Activated naive CD4-positive, alpha-beta T cell treated with anti-CD3 and anti-CD28 coated beads, Interleukin-2, amount 50 U/mL, for 72 hours (primary cell): ENCODE measurements around the gene MT1F. TPM values are rescaled to one million over a fixed set of nuclear protein-coding genes. Genes with fewer than 3 reads are reported as not detected.
"Not testable (repeated sequence)": the region's sequence is repeated elsewhere in the genome, so short reads cannot be mapped to it uniquely, and the experiment has no call there.

Experiments used
- ATAC-seq, 2 donors: fragments of 150-1000 bp; cut with Tn5 transposase; 2 replicates each; pipeline ENCODE4 v1.10.0; 2021; ENCODE audit warnings: mild to moderate bottlenecking in 2 of 2, moderate library complexity in 2 of 2
- DNase-seq, 2 donors: peaks; one replicate each; pipeline ENCODE4 v3.0.0; 2021 to 2022; ENCODE audit warnings: low spot score in 2 of 2
- H3K27ac Mint-ChIP-seq, 2 donors: one replicate each; pipeline ENCODE4 v1.8.0; 2022; ENCODE audit warnings: mild to moderate bottlenecking in 2 of 2, mixed read lengths in 2 of 2
- H3K36me3 Mint-ChIP-seq, 2 donors: one replicate each; pipeline ENCODE4 v1.8.0; 2022; ENCODE audit warnings: mixed read lengths in 2 of 2
- H3K9me3 Mint-ChIP-seq, 2 donors: one replicate each; pipeline ENCODE4 v1.8.0; 2022; ENCODE audit warnings: mixed read lengths in 2 of 2
- total RNA-seq, 2 donors: library from RNA; stranded (reverse); gene quantifications; one replicate each; pipeline ENCODE4 v1.2.3, GENCODE V29; 2022

MT1F gene
- total RNA-seq, 2 donors from 2014 or later = 7.5 to 11.5 TPM

- ATAC-seq = no peak
- Mint-ChIP-seq H3K27ac (peak overlapping the region; percentile 30 to 81), H3K9me3 (no peaks in the 10 kb centered on the region), H3K36me3 (no peaks in the 10 kb centered on the region)
- no peak for DNase-seq
Observed at GRCh38 chr16:56658327-56658875, 642 bp downstream of the MT1F start.

- peak; percentile 62 to 63 for ATAC-seq
- H3K36me3 Mint-ChIP-seq = no peaks in the 10 kb centered on the region
- peak in 1 of 2 donors; percentile 49 for DNase-seq
- H3K9me3 Mint-ChIP-seq = no peaks in the 10 kb centered on the region
- peak overlapping the region; percentile 31 to 95 for H3K27ac Mint-ChIP-seq
Observed at GRCh38 chr16:56662357-56663354, 4.9 kb downstream of the MT1F start.

GRCh38 chr16:56664506-56664905 is 6.7 kb downstream of the MT1F start:
- ATAC-seq (no peak), DNase-seq (no peak)
- no peak overlapping the region for H3K27ac Mint-ChIP-seq
- peaks cover 0 to 8% of the 10 kb centered on the region in 2 donors for H3K36me3 Mint-ChIP-seq
- no peaks in the 10 kb centered on the region for H3K9me3 Mint-ChIP-seq

GRCh38 chr16:56665286-56666261 is 7.8 kb downstream of the MT1F start:
- DNase-seq, H3K27ac Mint-ChIP-seq, ATAC-seq, H3K36me3 Mint-ChIP-seq, H3K9me3 Mint-ChIP-seq: not testable (repeated sequence)

- Mint-ChIP-seq H3K9me3 (no peaks in the 10 kb centered on the region), H3K36me3 (peaks cover 0 to 8% of the 10 kb centered on the region in 2 donors), H3K27ac (no peak within 1 kb of the TSS)
- DNase-seq (peak in 1 of 2 donors; percentile 53), ATAC-seq (peak in 1 of 2 donors; percentile 85)
Observed at GRCh38 chr16:56667581-56668571, 10.1 kb downstream of the MT1F start, which contains the start of gene MT1G. TSS of gene MT1G (minus strand) at chr16:56668065. CDS start at chr16:56667993, 72 bp downstream.

GRCh38 chr16:56669005-56669839 is 11.5 kb downstream of the MT1F start, which contains the start of gene MT1H:
TSS of gene MT1H (plus strand) at chr16:56669814. CDS start at chr16:56669885, 71 bp downstream.
- H3K9me3 Mint-ChIP-seq = no peaks in the 10 kb centered on the region
- no peak within 1 kb of the TSS for H3K27ac Mint-ChIP-seq
- peak in 1 of 2 donors; percentile 53 for ATAC-seq

GRCh38 chr16:56669840-56670619 is 12.3 kb downstream of the MT1F start:
- Mint-ChIP-seq H3K9me3 (no peaks in the 10 kb centered on the region), H3K27ac (no peak overlapping the region), H3K36me3 (peaks cover 0 to 8% of the 10 kb centered on the region in 2 donors)
- DNase-seq (no peak), ATAC-seq (no peak)

More at GRCh38 chr16:56669005-56669839, 11.5 kb downstream of the MT1F start, which contains the start of gene MT1H:
- H3K36me3 Mint-ChIP-seq = peaks cover 0 to 8% of the 10 kb centered on the region in 2 donors
- DNase-seq = peak in 1 of 2 donors; percentile 37

GRCh38 chr16:56670620-56670934 is 12.8 kb downstream of the MT1F start:
- ATAC-seq (no peak), DNase-seq (no peak)
- H3K27ac Mint-ChIP-seq = no peak overlapping the region

GRCh38 chr16:56671691-56672090 is 13.9 kb downstream of the MT1F start:
- not testable (repeated sequence) for H3K27ac Mint-ChIP-seq, ATAC-seq, H3K36me3 Mint-ChIP-seq, H3K9me3 Mint-ChIP-seq, DNase-seq

More at GRCh38 chr16:56670620-56670934, 12.8 kb downstream of the MT1F start:
- H3K36me3 Mint-ChIP-seq = peaks cover 0 to 8% of the 10 kb centered on the region in 2 donors
- no peaks in the 10 kb centered on the region for H3K9me3 Mint-ChIP-seq

GRCh38 chr16:56672171-56672570 is 14.4 kb downstream of the MT1F start:
- DNase-seq, H3K36me3 Mint-ChIP-seq, ATAC-seq, H3K27ac Mint-ChIP-seq, H3K9me3 Mint-ChIP-seq: not testable (repeated sequence)

- no peak overlapping the region for H3K27ac Mint-ChIP-seq
- DNase-seq (no peak), ATAC-seq (no peak)
- no peaks in the 10 kb centered on the region for H3K9me3 Mint-ChIP-seq
- H3K36me3 Mint-ChIP-seq = peaks cover 0 to 8% of the 10 kb centered on the region in 2 donors
Observed at GRCh38 chr16:56672761-56673536, 15.2 kb downstream of the MT1F start.

GRCh38 chr16:56673921-56674320 is 16.2 kb downstream of the MT1F start:
- H3K27ac Mint-ChIP-seq = peak overlapping the region in 1 of 2 donors; percentile 29
- DNase-seq (no peak), ATAC-seq (peak; percentile 34 to 37)
- no peaks in the 10 kb centered on the region for H3K9me3 Mint-ChIP-seq
- peaks cover 0 to 1% of the 10 kb centered on the region in 2 donors for H3K36me3 Mint-ChIP-seq

GRCh38 chr16:56674570-56674969 is 16.8 kb downstream of the MT1F start:
- not testable (repeated sequence) for H3K9me3 Mint-ChIP-seq, DNase-seq, H3K27ac Mint-ChIP-seq, H3K36me3 Mint-ChIP-seq, ATAC-seq
